ENCODE data around the gene TNS1. TPM values are rescaled to one million over a fixed set of nuclear protein-coding genes. Genes with fewer than 3 reads are reported as not detected.

The TNS1 gene
- total and polyA plus RNA-seq, 4 donors = 67.0 to 377 (median 208) TPM

DNA sequence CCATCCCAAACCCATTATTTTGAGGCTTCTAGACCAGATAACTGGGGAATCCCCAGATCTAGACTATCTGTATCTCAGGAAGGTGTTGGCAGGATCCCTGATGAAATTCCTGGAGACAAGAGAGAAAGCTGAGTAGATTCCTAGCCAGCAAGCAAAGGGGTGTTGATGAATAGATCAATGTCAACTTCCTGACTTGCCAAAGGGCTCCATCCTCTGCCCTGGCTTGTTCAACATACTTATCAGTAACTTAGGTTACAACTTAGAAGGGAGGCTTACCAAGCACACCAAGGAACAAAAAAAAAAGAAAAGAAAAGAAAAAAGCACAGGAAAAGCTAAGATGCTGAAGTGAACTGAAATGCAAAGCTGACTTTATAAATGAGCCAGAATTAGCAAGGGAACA lies 53.3 kb downstream of the TNS1 start:
- no peaks in the 10 kb centered on the region for H3K27me3 ChIP-seq (ENCODE audit: control insufficient read depth in 3 of 3, insufficient read depth in 3 of 3, low read length in 2 of 3)
- peaks cover 0 to 3% (median 2%) of the 10 kb centered on the region in 4 donors for H3K36me3 ChIP-seq (ENCODE audit: control insufficient read depth in 4 of 4, insufficient read depth in 4 of 4, low read length in 4 of 4)
- no peaks in the 10 kb centered on the region for H3K9me3 ChIP-seq (ENCODE audit: control insufficient read depth in 4 of 4, insufficient read depth in 3 of 4, low read length in 3 of 4)
- ATAC-seq (ENCODE audit: insufficient read depth, low FRiP score) = no peak
- no peak overlapping the region for H3K4me3 ChIP-seq
- H3K9ac ChIP-seq (ENCODE audit: insufficient read depth in 1 of 2, low read length in 2 of 2) = no peak overlapping the region
- TF ChIP-seq, protein P1, sequence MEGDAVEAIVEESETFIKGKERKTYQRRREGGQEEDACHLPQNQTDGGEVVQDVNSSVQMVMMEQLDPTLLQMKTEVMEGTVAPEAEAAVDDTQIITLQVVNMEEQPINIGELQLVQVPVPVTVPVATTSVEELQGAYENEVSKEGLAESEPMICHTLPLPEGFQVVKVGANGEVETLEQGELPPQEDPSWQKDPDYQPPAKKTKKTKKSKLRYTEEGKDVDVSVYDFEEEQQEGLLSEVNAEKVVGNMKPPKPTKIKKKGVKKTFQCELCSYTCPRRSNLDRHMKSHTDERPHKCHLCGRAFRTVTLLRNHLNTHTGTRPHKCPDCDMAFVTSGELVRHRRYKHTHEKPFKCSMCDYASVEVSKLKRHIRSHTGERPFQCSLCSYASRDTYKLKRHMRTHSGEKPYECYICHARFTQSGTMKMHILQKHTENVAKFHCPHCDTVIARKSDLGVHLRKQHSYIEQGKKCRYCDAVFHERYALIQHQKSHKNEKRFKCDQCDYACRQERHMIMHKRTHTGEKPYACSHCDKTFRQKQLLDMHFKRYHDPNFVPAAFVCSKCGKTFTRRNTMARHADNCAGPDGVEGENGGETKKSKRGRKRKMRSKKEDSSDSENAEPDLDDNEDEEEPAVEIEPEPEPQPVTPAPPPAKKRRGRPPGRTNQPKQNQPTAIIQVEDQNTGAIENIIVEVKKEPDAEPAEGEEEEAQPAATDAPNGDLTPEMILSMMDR (IDR thresholded peaks at IDR 0.05; ENCODE audit: control extremely low read depth, extremely low read depth) = no peak
- no peak for DNase-seq
- peaks cover 8 to 67% (median 33%) of the 10 kb centered on the region in 5 donors for H3K4me1 ChIP-seq (ENCODE audit: control insufficient read depth in 5 of 5, insufficient read depth in 5 of 5, low read length in 5 of 5)
- H3K27ac ChIP-seq (ENCODE audit: low read depth in 1 of 2, low read length in 1 of 2) = no peak overlapping the region

DNA sequence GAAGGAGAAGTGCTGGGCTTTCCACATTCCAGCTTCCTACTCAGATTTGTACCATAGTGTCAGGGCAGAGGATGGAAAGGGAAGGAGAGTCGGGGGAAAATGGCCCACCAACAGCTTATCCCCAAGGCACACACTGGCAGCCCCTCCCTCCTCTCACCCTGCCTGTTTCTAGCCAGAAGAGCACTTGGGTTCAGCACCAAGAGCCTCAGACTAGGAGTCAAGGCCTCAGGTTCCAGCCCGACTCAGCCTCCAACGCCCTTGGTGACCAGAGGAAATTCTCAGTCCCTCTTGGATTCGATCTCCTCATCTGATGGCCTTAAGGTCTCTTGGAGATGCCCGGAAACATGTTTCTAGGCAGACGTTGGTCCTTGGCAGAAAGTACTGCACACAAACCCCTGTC lies 53.9 kb downstream of the TNS1 start:
- 71 to 85% methylated on average over 6 of the region's 6 CpGs for WGBS, 2 donors
- no peaks in the 10 kb centered on the region for H3K9me3 ChIP-seq (ENCODE audit: control insufficient read depth in 4 of 4, insufficient read depth in 3 of 4, low read length in 3 of 4)
- ATAC-seq (ENCODE audit: insufficient read depth, low FRiP score) (no peak), DNase-seq (no peak)
- H3K4me1 ChIP-seq (ENCODE audit: control insufficient read depth in 5 of 5, insufficient read depth in 5 of 5, low read length in 5 of 5) = peaks cover 6 to 66% (median 31%) of the 10 kb centered on the region in 5 donors
- no peaks in the 10 kb centered on the region for H3K27me3 ChIP-seq (ENCODE audit: control insufficient read depth in 3 of 3, insufficient read depth in 3 of 3, low read length in 2 of 3)
- no peak overlapping the region for H3K4me3 ChIP-seq
- peaks cover 0 to 3% (median 2%) of the 10 kb centered on the region in 4 donors for H3K36me3 ChIP-seq (ENCODE audit: control insufficient read depth in 4 of 4, insufficient read depth in 4 of 4, low read length in 4 of 4)
- no peak overlapping the region for H3K9ac ChIP-seq (ENCODE audit: insufficient read depth in 1 of 2, low read length in 2 of 2)
- no peak overlapping the region for H3K27ac ChIP-seq (ENCODE audit: low read depth in 1 of 2, low read length in 1 of 2)
- TF ChIP-seq, protein P1 (IDR thresholded peaks at IDR 0.05; ENCODE audit: control extremely low read depth, extremely low read depth) = no peak

DNA sequence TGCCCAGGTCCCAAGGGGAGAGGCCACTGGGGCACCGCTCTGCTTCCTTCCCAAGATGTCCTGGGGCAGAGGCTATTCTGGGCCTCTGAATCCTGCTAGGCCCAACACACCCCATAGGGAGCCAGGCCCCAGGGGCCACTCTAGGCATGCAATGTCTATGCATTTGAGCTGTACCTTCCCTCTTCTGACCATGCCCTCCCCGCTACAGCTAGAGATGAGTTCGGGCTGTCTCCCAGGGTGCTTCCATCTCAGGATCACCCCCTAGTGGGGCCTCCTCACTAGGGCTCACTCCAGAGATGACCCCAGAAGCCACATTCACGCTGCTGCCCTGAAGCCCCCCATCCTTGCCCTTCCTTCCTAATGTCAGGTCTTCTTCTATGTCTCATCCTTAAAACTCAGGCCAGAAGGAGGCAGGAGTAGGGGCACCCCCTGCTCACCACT lies 54.4 kb downstream of the TNS1 start:
- Histone ChIP-seq H3K9ac (ENCODE audit: insufficient read depth in 1 of 2, low read length in 2 of 2) (no peak overlapping the region), H3K9me3 (ENCODE audit: control insufficient read depth in 4 of 4, insufficient read depth in 3 of 4, low read length in 3 of 4) (no peaks in the 10 kb centered on the region), H3K27ac (ENCODE audit: low read depth in 1 of 2, low read length in 1 of 2) (no peak overlapping the region), H3K4me1 (ENCODE audit: control insufficient read depth in 5 of 5, insufficient read depth in 5 of 5, low read length in 5 of 5) (peaks cover under 1 to 66% (median 27%) of the 10 kb centered on the region in 5 donors), H3K27me3 (ENCODE audit: control insufficient read depth in 3 of 3, insufficient read depth in 3 of 3, low read length in 2 of 3) (no peaks in the 10 kb centered on the region), H3K4me3 (no peak overlapping the region), H3K36me3 (ENCODE audit: control insufficient read depth in 4 of 4, insufficient read depth in 4 of 4, low read length in 4 of 4) (peaks cover 0 to 3% (median 2%) of the 10 kb centered on the region in 4 donors)
- WGBS, 2 donors = 76 to 91% methylated on average over 4 of the region's 4 CpGs
- no peak for DNase-seq
- TF ChIP-seq, protein P1 (IDR thresholded peaks at IDR 0.05; ENCODE audit: control extremely low read depth, extremely low read depth) = no peak
- no peak for ATAC-seq (ENCODE audit: insufficient read depth, low FRiP score)
